Esophagus squamous epithelium (tissue), 4 donors: ENCODE results near the gene LRFN3.

Experiments used
- POLR2A ChIP-seq, 4 donors: fragments of 450-650 bp; IDR thresholded peaks; one replicate each; pipeline ENCODE4 v1.6.1; 2017; ENCODE audit warnings: antibody characterized with exemption in 4 of 4, mild to moderate bottlenecking in 4 of 4, moderate library complexity in 3 of 4
- TF ChIP-seq, protein P1 (sequence below), 6 experiments: fragments of 450-650 bp in 4 of 6; fragments of 200-600 bp in 2 of 6; sonication (generic) in 2 of 6; IDR thresholded peaks; one replicate each; pipeline ENCODE4 v1.5.1; 2016 to 2019; ENCODE audit warnings: antibody characterized with exemption in 6 of 6, mild to moderate bottlenecking in 4 of 6, moderate library complexity in 4 of 6

DNA sequence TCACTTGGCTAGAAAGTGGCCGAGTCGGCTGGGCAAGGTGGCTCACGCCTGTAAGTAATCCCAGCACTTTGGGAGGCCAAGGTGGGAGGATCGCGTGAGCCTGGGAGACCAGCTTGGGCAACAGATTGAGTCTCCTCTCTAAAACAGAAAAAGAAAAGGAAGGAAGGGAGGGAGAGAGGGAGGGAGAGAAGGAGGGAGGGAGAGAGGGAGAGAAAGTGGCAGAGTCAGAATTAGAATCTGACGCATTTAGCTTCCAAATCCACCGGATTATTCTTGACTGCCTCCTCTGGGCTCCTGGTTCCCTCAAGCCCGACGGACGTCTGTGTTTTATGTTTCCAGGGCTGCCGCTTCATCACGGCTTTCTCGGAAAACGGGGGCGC, 22.5 kb downstream of the LRFN3 start:
- TF ChIP-seq, protein P1, sequence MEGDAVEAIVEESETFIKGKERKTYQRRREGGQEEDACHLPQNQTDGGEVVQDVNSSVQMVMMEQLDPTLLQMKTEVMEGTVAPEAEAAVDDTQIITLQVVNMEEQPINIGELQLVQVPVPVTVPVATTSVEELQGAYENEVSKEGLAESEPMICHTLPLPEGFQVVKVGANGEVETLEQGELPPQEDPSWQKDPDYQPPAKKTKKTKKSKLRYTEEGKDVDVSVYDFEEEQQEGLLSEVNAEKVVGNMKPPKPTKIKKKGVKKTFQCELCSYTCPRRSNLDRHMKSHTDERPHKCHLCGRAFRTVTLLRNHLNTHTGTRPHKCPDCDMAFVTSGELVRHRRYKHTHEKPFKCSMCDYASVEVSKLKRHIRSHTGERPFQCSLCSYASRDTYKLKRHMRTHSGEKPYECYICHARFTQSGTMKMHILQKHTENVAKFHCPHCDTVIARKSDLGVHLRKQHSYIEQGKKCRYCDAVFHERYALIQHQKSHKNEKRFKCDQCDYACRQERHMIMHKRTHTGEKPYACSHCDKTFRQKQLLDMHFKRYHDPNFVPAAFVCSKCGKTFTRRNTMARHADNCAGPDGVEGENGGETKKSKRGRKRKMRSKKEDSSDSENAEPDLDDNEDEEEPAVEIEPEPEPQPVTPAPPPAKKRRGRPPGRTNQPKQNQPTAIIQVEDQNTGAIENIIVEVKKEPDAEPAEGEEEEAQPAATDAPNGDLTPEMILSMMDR (IDR thresholded peaks at IDR 0.05), result no peak
- TF ChIP-seq POLR2A (IDR thresholded peaks at IDR 0.05), result no peak
